ENCODE measurements around the gene PDLIM3. TPM values are rescaled to one million over a fixed set of nuclear protein-coding genes. Genes with fewer than 3 reads are reported as not detected.
"Not testable (repeated sequence)": the region's sequence is repeated elsewhere in the genome, so short reads cannot be mapped to it uniquely, and the experiment has no call there.

PDLIM3 gene
- total RNA-seq, 5 donors from 2014 or later (not counting 1 experiment from before 2014, with no cell fraction given): 0.23 to 0.63 (median 0.63) TPM; not detected in 2

DNA sequence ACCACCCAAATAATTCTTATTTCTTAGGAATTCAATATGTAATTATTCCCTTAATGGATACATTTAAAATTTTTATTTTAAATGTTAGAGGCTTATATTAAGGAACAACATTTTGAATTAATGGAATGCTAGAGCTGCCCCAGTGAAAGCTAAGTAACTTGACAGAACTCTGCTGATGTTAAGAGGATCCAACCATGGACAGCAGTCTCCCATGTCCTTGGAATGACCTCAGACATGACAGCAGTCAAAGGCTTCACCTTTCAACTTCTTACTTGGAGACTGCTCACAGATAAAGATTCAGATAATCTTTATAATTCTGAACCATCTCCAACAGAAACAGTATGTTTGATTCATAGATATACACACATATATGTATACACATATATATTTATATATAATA lies 17.2 kb downstream of the PDLIM3 start:
- no peak overlapping the region for H3K4me3 Mint-ChIP-seq
- Histone ChIP-seq H3K36me3 (ENCODE audit: control insufficient read depth in 2 of 2, extremely low read depth in 1 of 2, insufficient read depth in 1 of 2, low read length in 1 of 2) (no peaks in the 10 kb centered on the region), H3K9me3 (no peaks in the 10 kb centered on the region), H3K4me3 (ENCODE audit: control insufficient read depth in 1 of 2, extremely low read depth in 1 of 2, low read length in 1 of 2) (no peak overlapping the region), H3K27me3 (replicated peaks in 1 of 2; ENCODE audit: control insufficient read depth in 2 of 2, extremely low read depth in 1 of 2, insufficient read depth in 2 of 2, low read length in 1 of 2) (peaks cover 4 to 14% of the 10 kb centered on the region in 2 experiments), H3K27ac (ENCODE audit: low read length) (no peak overlapping the region), H3K4me1 (ENCODE audit: control insufficient read depth in 1 of 2, extremely low read depth in 1 of 2, insufficient read depth in 2 of 2, low read length in 2 of 2) (peaks cover 4 to 11% of the 10 kb centered on the region in 2 experiments)
- H3K4me1 Mint-ChIP-seq: peaks cover 9 to 12% (median 12%) of the 10 kb centered on the region in 3 donors
- DNase-seq: no peak
- no peaks in the 10 kb centered on the region for H3K36me3 Mint-ChIP-seq
- no peak overlapping the region for H3K27ac Mint-ChIP-seq
- POLR2A ChIA-PET: no interaction called here
- no peaks in the 10 kb centered on the region for H3K9me3 Mint-ChIP-seq
- CTCF ChIA-PET: no interaction called here
- peaks cover 24 to 28% of the 10 kb centered on the region in 2 donors for H3K27me3 Mint-ChIP-seq
- no peak for ATAC-seq (replicated peaks in 1 of 4)

DNA sequence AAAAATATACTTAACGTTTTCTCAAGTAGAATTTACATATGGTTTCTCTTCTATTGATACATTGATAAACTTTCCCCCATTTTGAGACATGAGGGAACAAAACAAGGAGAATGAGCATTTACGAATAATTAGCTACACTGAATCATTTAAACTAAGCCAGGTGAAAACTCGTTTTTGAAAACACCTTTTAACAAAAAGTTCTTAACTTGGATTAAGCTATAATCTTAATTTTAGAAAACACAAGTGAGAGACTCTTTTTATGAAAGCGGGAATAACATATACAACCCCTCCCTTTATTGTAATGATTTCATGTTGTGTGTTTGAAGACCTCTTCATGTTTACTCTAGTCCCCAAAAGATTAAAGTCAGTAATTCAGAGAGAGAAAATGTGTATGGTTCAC lies 20.1 kb downstream of the PDLIM3 start:
- ChIA-PET CTCF (no interaction called here), POLR2A (interaction anchor here in 1 of 2 donors (0.6 kb wide), 1 partner anchor 21 kb away, joined by 3 read pairs; no protein-coding TSS in a partner anchor)
- Mint-ChIP-seq H3K27me3 (peaks cover 43 to 51% of the 10 kb centered on the region in 2 donors), H3K27ac (no peak overlapping the region), H3K4me1 (peaks cover 14 to 20% (median 16%) of the 10 kb centered on the region in 3 donors), H3K4me3 (no peak overlapping the region), H3K36me3 (no peaks in the 10 kb centered on the region), H3K9me3 (no peaks in the 10 kb centered on the region)
- Histone ChIP-seq H3K36me3 (ENCODE audit: control insufficient read depth in 2 of 2, extremely low read depth in 1 of 2, insufficient read depth in 1 of 2, low read length in 1 of 2) (no peaks in the 10 kb centered on the region), H3K4me3 (ENCODE audit: control insufficient read depth in 1 of 2, extremely low read depth in 1 of 2, low read length in 1 of 2) (no peak overlapping the region), H3K4me1 (ENCODE audit: control insufficient read depth in 1 of 2, extremely low read depth in 1 of 2, insufficient read depth in 2 of 2, low read length in 2 of 2) (peaks cover 4 to 16% of the 10 kb centered on the region in 2 experiments), H3K27ac (ENCODE audit: low read length) (no peak overlapping the region), H3K27me3 (replicated peaks in 1 of 2; ENCODE audit: control insufficient read depth in 2 of 2, extremely low read depth in 1 of 2, insufficient read depth in 2 of 2, low read length in 1 of 2) (peaks cover 8 to 26% of the 10 kb centered on the region in 2 experiments), H3K9me3 (no peaks in the 10 kb centered on the region)
- no CpG with 5 or more reads among the region's 4 CpGs for WGBS (ENCODE audit: insufficient coverage)
- ATAC-seq (replicated peaks in 1 of 4): no peak
- no peak for DNase-seq

DNA sequence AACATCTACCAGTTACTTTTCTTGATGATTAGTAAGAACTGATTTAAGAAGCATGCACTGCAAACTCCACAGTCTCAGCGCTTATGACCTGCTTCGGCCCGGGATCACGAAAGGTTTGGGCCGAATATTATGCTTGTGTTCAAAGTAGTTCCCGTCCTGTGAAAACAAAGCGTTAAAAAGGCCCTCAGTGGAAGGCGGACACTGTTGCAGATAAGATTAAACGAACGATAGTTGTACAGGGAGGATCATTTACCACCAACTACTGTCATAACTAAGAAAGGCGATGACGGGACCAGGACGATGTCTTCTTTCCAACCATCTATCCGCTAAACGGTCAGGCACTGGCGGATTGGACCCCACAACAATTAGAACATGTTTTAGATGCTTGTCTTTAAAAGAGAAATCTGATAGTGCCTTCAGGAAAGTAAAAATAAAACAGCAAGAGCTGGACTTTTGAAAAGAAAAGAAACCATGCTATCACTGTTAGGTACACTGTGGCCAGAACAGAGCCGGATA lies 21.1 kb downstream of the PDLIM3 start:
- Histone ChIP-seq H3K27ac (ENCODE audit: low read length) (no peak overlapping the region), H3K27me3 (replicated peaks in 1 of 2; ENCODE audit: control insufficient read depth in 2 of 2, extremely low read depth in 1 of 2, insufficient read depth in 2 of 2, low read length in 1 of 2) (peaks cover 13 to 26% of the 10 kb centered on the region in 2 experiments), H3K4me1 (ENCODE audit: control insufficient read depth in 1 of 2, extremely low read depth in 1 of 2, insufficient read depth in 2 of 2, low read length in 2 of 2) (peaks cover 4 to 16% of the 10 kb centered on the region in 2 experiments), H3K9me3 (no peaks in the 10 kb centered on the region), H3K4me3 (ENCODE audit: control insufficient read depth in 1 of 2, extremely low read depth in 1 of 2, low read length in 1 of 2) (no peak overlapping the region), H3K36me3 (ENCODE audit: control insufficient read depth in 2 of 2, extremely low read depth in 1 of 2, insufficient read depth in 1 of 2, low read length in 1 of 2) (no peaks in the 10 kb centered on the region)
- DNase-seq (no peak), ATAC-seq (replicated peaks in 1 of 4) (no peak)
- Mint-ChIP-seq H3K9me3 (no peaks in the 10 kb centered on the region), H3K4me1 (peaks cover 14 to 20% (median 16%) of the 10 kb centered on the region in 3 donors), H3K27me3 (peaks cover 44 to 57% of the 10 kb centered on the region in 2 donors), H3K4me3 (peak overlapping the region in 1 of 3 donors; percentile 66), H3K36me3 (no peaks in the 10 kb centered on the region), H3K27ac (no peak overlapping the region)
- WGBS (ENCODE audit: insufficient coverage): 94% methylated on average over 8 of the region's 17 CpGs
- ChIA-PET CTCF (interaction anchor here (0.6 to 1.0 kb wide), 4 partner anchors 25 to 831 kb away, joined by 3 to 4 read pairs (median 4); no protein-coding TSS in a partner anchor), POLR2A (interaction anchor here in 1 of 2 donors (0.6 kb wide), 1 partner anchor 22 kb away, joined by 3 read pairs; no protein-coding TSS in a partner anchor)

DNA sequence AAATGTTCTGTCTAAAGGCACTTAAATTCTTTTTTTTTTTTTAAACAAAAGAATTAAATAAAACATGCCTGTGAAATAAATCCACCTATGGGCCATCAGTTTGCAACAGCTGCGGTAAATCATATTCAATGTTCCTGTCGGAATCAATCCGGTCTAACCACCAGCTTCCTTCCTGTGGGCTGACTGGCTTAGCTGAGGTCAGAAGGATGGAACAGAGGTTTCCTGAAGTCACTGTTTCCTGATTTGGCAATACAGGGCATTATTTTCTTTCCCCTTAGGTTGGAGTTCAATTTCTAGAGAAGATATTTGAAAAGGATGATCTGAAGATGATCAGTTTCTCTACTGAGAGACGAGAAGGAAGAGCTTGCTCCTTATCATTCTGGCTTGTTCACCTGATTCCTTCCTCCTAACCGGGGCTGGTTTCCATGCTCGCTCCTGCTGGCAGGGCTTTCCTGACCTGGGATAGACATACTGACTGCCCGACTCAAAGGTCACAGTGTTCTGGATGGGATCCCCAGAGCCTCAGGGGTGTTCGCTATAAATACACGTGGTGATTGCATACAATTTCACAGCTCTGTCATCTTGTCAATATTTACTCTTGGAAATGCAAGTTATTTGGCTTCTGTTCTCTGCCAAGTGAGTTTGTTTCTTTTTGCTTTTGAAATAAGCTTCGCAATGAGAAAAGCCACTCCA lies 21.7 kb downstream of the PDLIM3 start:
- ChIA-PET POLR2A (no interaction called here), CTCF (interaction anchor here (0.6 to 1.0 kb wide), 6 partner anchors 21 to 830 kb away, joined by 3 to 5 read pairs (median 4); no protein-coding TSS in a partner anchor)
- DNase-seq (peak in 3 of 35 experiments; percentile 5 to 23 (median 20)), ATAC-seq (replicated peaks in 1 of 4) (peak in 1 of 4 experiments; percentile 72)
- H3K27me3 ChIP-seq (replicated peaks in 1 of 2; ENCODE audit: control insufficient read depth in 2 of 2, extremely low read depth in 1 of 2, insufficient read depth in 2 of 2, low read length in 1 of 2): peaks cover 13 to 26% of the 10 kb centered on the region in 2 experiments
- peak overlapping the region in 1 of 2 donors; percentile 47 for H3K4me3 ChIP-seq (ENCODE audit: control insufficient read depth in 1 of 2, extremely low read depth in 1 of 2, low read length in 1 of 2)
- peaks cover 14 to 20% (median 16%) of the 10 kb centered on the region in 3 donors for H3K4me1 Mint-ChIP-seq
- H3K27ac Mint-ChIP-seq: no peak overlapping the region
- H3K4me3 Mint-ChIP-seq: peak overlapping the region in 2 of 3 donors; percentile 4 to 66
- H3K27ac ChIP-seq (ENCODE audit: low read length): no peak overlapping the region
- H3K4me1 ChIP-seq (ENCODE audit: control insufficient read depth in 1 of 2, extremely low read depth in 1 of 2, insufficient read depth in 2 of 2, low read length in 2 of 2): peaks cover 4 to 16% of the 10 kb centered on the region in 2 experiments
- H3K9me3 Mint-ChIP-seq: no peaks in the 10 kb centered on the region
- WGBS (ENCODE audit: insufficient coverage): 0% methylated on average over 4 of the region's 10 CpGs
- no peaks in the 10 kb centered on the region for H3K9me3 ChIP-seq
- peaks cover 43 to 55% of the 10 kb centered on the region in 2 donors for H3K27me3 Mint-ChIP-seq
- H3K36me3 ChIP-seq (ENCODE audit: control insufficient read depth in 2 of 2, extremely low read depth in 1 of 2, insufficient read depth in 1 of 2, low read length in 1 of 2): no peaks in the 10 kb centered on the region
- H3K36me3 Mint-ChIP-seq: no peaks in the 10 kb centered on the region

DNA sequence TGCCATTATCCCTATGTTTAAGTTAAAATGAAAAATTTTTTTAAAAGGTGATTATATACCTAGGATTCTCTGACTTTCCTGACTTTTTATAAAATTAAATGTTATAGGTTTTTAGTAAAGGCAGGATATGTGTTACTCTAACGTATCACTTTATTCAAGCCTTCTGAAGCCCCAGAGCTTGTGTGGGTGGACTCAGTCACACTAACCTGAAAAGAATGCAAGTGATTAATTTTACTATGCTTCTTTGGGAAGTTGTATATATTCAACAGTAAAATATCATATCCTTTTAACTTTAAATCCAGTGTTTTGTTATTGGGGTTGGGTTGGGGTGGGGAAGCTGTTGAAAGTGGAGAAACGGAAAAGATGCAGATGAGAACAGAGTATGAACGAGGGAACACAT lies 22.8 kb downstream of the PDLIM3 start:
- DNase-seq (no peak), ATAC-seq (replicated peaks in 1 of 4) (no peak)
- ChIA-PET CTCF (interaction anchor here in 1 of 2 donors (0.5 kb wide), 1 partner anchor 160 kb away, joined by 3 read pairs; no protein-coding TSS in a partner anchor), POLR2A (no interaction called here)
- 61% methylated on average over 2 of the region's 3 CpGs for WGBS (ENCODE audit: insufficient coverage)
- Mint-ChIP-seq H3K4me1 (peaks cover 14 to 20% (median 16%) of the 10 kb centered on the region in 3 donors), H3K27me3 (peaks cover 50 to 56% of the 10 kb centered on the region in 2 donors), H3K27ac (no peak overlapping the region), H3K9me3 (no peaks in the 10 kb centered on the region), H3K36me3 (no peaks in the 10 kb centered on the region), H3K4me3 (no peak overlapping the region)
- Histone ChIP-seq H3K4me3 (ENCODE audit: control insufficient read depth in 1 of 2, extremely low read depth in 1 of 2, low read length in 1 of 2) (no peak overlapping the region), H3K9me3 (no peaks in the 10 kb centered on the region), H3K27me3 (replicated peaks in 1 of 2; ENCODE audit: control insufficient read depth in 2 of 2, extremely low read depth in 1 of 2, insufficient read depth in 2 of 2, low read length in 1 of 2) (peaks cover 17 to 26% of the 10 kb centered on the region in 2 experiments), H3K4me1 (ENCODE audit: control insufficient read depth in 1 of 2, extremely low read depth in 1 of 2, insufficient read depth in 2 of 2, low read length in 2 of 2) (peaks cover 4 to 16% of the 10 kb centered on the region in 2 experiments), H3K27ac (ENCODE audit: low read length) (no peak overlapping the region), H3K36me3 (ENCODE audit: control insufficient read depth in 2 of 2, extremely low read depth in 1 of 2, insufficient read depth in 1 of 2, low read length in 1 of 2) (no peaks in the 10 kb centered on the region)

DNA sequence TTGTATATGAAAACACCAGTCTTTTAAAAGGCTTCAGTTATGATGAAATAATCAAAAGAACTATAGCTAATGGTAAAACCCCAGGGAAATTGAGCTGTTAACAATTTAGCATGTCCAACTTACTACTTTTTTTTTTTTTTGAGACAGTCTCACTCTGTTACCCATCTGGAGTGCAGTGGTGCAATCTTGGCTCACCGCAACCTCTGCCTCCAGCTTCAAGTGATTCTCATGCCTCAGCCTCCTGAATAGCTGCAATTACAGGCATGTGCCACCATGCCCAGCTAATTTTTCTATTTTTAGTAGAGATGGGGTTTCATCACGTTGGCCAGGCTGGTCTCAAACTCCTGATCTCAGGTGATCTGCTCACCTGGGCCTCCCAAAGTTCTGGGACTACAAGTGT lies 24.1 kb downstream of the PDLIM3 start:
- H3K36me3 ChIP-seq (ENCODE audit: control insufficient read depth in 2 of 2, extremely low read depth in 1 of 2, insufficient read depth in 1 of 2, low read length in 1 of 2); DNase-seq; H3K36me3 Mint-ChIP-seq; H3K27ac ChIP-seq (ENCODE audit: low read length); CTCF ChIA-PET; H3K27ac Mint-ChIP-seq; ATAC-seq (replicated peaks in 1 of 4); H3K4me3 ChIP-seq (ENCODE audit: control insufficient read depth in 1 of 2, extremely low read depth in 1 of 2, low read length in 1 of 2); POLR2A ChIA-PET; H3K4me3 Mint-ChIP-seq; H3K9me3 ChIP-seq; H3K9me3 Mint-ChIP-seq: not testable (repeated sequence)
- 0% methylated on average over 1 of the region's 2 CpGs for WGBS (ENCODE audit: insufficient coverage)
- peaks cover 55 to 62% of the 10 kb centered on the region in 2 donors for H3K27me3 Mint-ChIP-seq
- peaks cover 14 to 20% (median 16%) of the 10 kb centered on the region in 3 donors for H3K4me1 Mint-ChIP-seq
- peaks cover 4 to 16% of the 10 kb centered on the region in 2 experiments for H3K4me1 ChIP-seq (ENCODE audit: control insufficient read depth in 1 of 2, extremely low read depth in 1 of 2, insufficient read depth in 2 of 2, low read length in 2 of 2)
- H3K27me3 ChIP-seq (replicated peaks in 1 of 2; ENCODE audit: control insufficient read depth in 2 of 2, extremely low read depth in 1 of 2, insufficient read depth in 2 of 2, low read length in 1 of 2): peaks cover 15 to 29% of the 10 kb centered on the region in 2 experiments

Measured in T-cell (primary cell).